Kidney (tissue), 14 donors: Measurements from ENCODE around the gene CLTCL1. TPM values are rescaled to one million over a fixed set of nuclear protein-coding genes. Genes with fewer than 3 reads are reported as not detected.

ENCODE experiments used
- DNase-seq, 5 donors: peaks; one replicate each; pipeline ENCODE4 v3.0.0-alpha.2; 2013 to 2020
- FAIRE-seq: peaks from 2 replicates; lab custom pipeline; 2012; peaks lifted over from hg19 to GRCh38; lab: Jason Lieb, UNC
- H3K27ac ChIP-seq, 2 donors: one replicate each; pipeline ENCODE4 v1.7.0; 2013; ENCODE audit warnings: low read depth in 2 of 2, low read length in 2 of 2, inconsistent platforms in 1 of 2
- H3K27me3 ChIP-seq: one replicate; pipeline ENCODE4 v1.7.1; 2013; ENCODE audit warnings: low read length, inconsistent platforms; ENCODE audit not compliant: control insufficient read depth, insufficient read depth
- H3K36me3 ChIP-seq, 3 donors: one replicate each; pipeline versions ENCODE4 v1.7.0 to v1.7.1; 2013; ENCODE audit warnings: low read length in 3 of 3, control low read depth in 1 of 3, inconsistent platforms in 1 of 3; ENCODE audit not compliant: insufficient read depth in 3 of 3, control insufficient read depth in 2 of 3
- H3K4me1 ChIP-seq, 3 donors: one replicate each; pipeline versions ENCODE4 v1.7.0 to v1.7.1; 2013; ENCODE audit warnings: low read length in 3 of 3, inconsistent platforms in 1 of 3, low read depth in 1 of 3; ENCODE audit not compliant: control insufficient read depth in 2 of 3, insufficient read depth in 2 of 3
- H3K4me3 ChIP-seq, 3 donors: one replicate each; pipeline versions ENCODE4 v1.7.0 to v1.8.1; 2013; ENCODE audit warnings: low read length in 3 of 3, control low read depth in 1 of 3, inconsistent platforms in 1 of 3
- H3K9ac ChIP-seq, 3 donors: one replicate each; pipeline versions ENCODE4 v1.7.0 to v1.7.1; 2013; ENCODE audit warnings: low read length in 3 of 3, control low read depth in 1 of 3, inconsistent platforms in 1 of 3
- H3K9me3 ChIP-seq, 3 donors: one replicate each; pipeline versions ENCODE4 v1.7.0 to v1.7.1; 2013; ENCODE audit warnings: low read length in 3 of 3, control low read depth in 1 of 3, inconsistent platforms in 1 of 3; ENCODE audit not compliant: control insufficient read depth in 2 of 3, insufficient read depth in 1 of 3
- intact Hi-C: fragments of 100-400 bp; cut with DNase I; formaldehyde crosslinking; loops from one replicate; pipeline ENCODE4 v1.11.1; 2022
- polyA plus RNA-seq: library from polyadenylated mRNA; stranded (reverse); fragments of 350-450 nt; fragmentation: Illumina TruSeq; extraction: RNeasy Lipid Tissue Mini Kit (QIAGEN cat#74804); gene quantifications from one replicate; pipeline ENCODE4 v1.2.3, GENCODE V29; 2014; ENCODE audit warnings: low read depth, low replicate concordance; ENCODE audit not compliant: insufficient read depth
- total RNA-seq: library from RNA; stranded (reverse); fragmentation: NEBNext Ultra II Directional; extraction: Animal tissue kit (Norgen Biotek cat#: 25700); gene quantifications from one replicate; pipeline ENCODE4 v1.2.1, GENCODE V29; 2021
- TF ChIP-seq, protein P1 (sequence below): IDR thresholded peaks from 3 replicates; pipeline ENCODE4 v1.5.1; 2012; ENCODE audit warnings: mild to moderate bottlenecking, moderate library complexity, borderline replicate concordance; ENCODE audit not compliant: insufficient read depth; ENCODE audit errors: extremely low read depth
- donor health status: control.
- donor health status: control.
- donor health status: control.
- donor health status: control.
- donor health status: control.
- donor health status: DM: yes; HTN: yes; CAD: no.
- donor health status: Normal renal cell carcinoma (clear cell type).

Gene CLTCL1
- total and polyA plus RNA-seq, 2 donors from 2014 or later, result 4.0 to 6.3 TPM

DNA sequence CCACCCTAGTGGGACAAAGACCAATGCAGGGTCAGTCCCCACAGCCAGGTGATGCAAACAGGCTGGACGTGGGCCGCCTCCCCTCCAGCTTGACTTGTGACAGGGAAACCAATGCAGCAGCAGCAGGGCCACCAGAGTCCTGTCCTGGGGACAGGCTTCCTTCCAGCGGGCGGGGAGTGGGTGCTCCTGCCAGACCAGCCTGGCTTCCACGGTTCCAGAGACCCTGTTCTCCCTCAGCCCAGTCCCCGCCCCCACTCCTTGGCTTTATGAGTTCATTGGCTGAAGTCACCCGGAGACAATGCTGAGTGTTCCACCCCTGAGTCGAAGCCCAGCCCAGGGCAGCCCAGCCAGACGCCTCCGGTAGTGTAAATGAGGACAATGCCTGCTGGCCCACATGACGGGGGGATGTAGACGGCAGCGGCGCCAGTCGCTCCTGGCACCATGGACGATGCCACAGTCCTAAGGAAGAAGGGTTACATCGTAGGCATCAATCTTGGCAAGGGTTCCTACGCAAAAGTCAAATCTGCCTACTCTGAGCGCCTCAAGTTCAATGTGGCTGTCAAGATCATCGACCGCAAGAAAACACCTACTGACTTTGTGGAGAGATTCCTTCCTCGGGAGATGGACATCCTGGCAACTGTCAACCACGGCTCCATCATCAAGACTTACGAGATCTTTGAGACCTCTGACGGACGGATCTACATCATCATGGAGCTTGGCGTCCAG, 160.4 kb downstream of the CLTCL1 start, which contains the start of gene TSSK2:
Gene TSSK2, plus strand, starts transcription at position 350 of the 726 bp plus-strand sequence. Its CDS starts 92 bp downstream, at position 442.
- intact Hi-C loops, result no loop called here

DNA sequence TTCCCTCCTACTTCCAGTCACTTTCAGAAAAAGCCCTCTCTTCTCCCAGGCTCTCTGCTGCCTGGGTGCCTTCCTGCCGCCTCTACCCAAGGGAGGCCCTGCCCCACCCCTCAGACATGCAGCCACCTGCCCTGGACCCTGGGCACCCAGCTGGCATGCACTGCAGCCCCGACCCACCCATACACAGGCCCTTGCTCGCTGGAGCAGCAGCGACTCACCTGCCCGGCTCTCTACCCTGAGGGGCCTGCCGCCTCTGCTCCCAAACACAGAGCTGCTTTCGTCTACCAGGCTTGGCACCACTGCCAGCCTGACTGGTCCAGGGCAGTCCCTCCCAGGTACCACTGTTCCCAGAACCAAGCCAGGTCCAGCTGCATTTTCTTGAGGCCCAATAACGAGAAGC, 161.6 kb downstream of the CLTCL1 start:
- H3K9ac ChIP-seq, result no peak overlapping the region
- H3K4me1 ChIP-seq, result no peaks in the 10 kb centered on the region
- H3K4me3 ChIP-seq, result no peak overlapping the region
- no peaks in the 10 kb centered on the region for H3K27me3 ChIP-seq
- no peak for DNase-seq
- H3K36me3 ChIP-seq, result peaks cover 0 to 10% (median 9%) of the 10 kb centered on the region in 3 donors
- FAIRE-seq, result no peak
- intact Hi-C loops, result no loop called here
- no peak overlapping the region for H3K27ac ChIP-seq
- H3K9me3 ChIP-seq, result no peaks in the 10 kb centered on the region
- TF ChIP-seq, protein P1, sequence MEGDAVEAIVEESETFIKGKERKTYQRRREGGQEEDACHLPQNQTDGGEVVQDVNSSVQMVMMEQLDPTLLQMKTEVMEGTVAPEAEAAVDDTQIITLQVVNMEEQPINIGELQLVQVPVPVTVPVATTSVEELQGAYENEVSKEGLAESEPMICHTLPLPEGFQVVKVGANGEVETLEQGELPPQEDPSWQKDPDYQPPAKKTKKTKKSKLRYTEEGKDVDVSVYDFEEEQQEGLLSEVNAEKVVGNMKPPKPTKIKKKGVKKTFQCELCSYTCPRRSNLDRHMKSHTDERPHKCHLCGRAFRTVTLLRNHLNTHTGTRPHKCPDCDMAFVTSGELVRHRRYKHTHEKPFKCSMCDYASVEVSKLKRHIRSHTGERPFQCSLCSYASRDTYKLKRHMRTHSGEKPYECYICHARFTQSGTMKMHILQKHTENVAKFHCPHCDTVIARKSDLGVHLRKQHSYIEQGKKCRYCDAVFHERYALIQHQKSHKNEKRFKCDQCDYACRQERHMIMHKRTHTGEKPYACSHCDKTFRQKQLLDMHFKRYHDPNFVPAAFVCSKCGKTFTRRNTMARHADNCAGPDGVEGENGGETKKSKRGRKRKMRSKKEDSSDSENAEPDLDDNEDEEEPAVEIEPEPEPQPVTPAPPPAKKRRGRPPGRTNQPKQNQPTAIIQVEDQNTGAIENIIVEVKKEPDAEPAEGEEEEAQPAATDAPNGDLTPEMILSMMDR, result no peak

More for the DNA sequence above, 160.4 kb downstream of the CLTCL1 start, which contains the start of gene TSSK2:
- TF ChIP-seq, protein P1, result no peak
- DNase-seq (no peak), FAIRE-seq (no peak)
- H3K9me3 ChIP-seq, result no peaks in the 10 kb centered on the region
- H3K9ac ChIP-seq, result no peak within 1 kb of the TSS
- H3K27me3 ChIP-seq, result no peaks in the 10 kb centered on the region
- H3K36me3 ChIP-seq, result peaks cover 0 to 13% (median 12%) of the 10 kb centered on the region in 3 donors
- H3K27ac ChIP-seq, result no peak within 1 kb of the TSS
- no peaks in the 10 kb centered on the region for H3K4me1 ChIP-seq
- no peak within 1 kb of the TSS for H3K4me3 ChIP-seq

Other genes with a start within 250 kb of the CLTCL1 start
- 67.7 TPM for gene DGCR2, start 169.3 kb downstream of the CLTCL1 start, total RNA-seq
- 37.5 TPM for gene DGCR2, start 169.3 kb downstream of the CLTCL1 start, polyA plus RNA-seq
- not detected for gene TSSK2, start 160.4 kb downstream of the CLTCL1 start, total RNA-seq
- gene TSSK2, start 160.4 kb downstream of the CLTCL1 start, polyA plus RNA-seq, result not detected
- 14.3 TPM for gene ESS2, start 147.1 kb downstream of the CLTCL1 start, total RNA-seq
- gene ESS2, start 147.1 kb downstream of the CLTCL1 start, polyA plus RNA-seq, result 15.3 TPM
- not detected for gene GSC2, start 141.4 kb downstream of the CLTCL1 start, total RNA-seq
- not detected for gene GSC2, start 141.4 kb downstream of the CLTCL1 start, polyA plus RNA-seq
- 62.6 TPM for gene SLC25A1, start 113.0 kb downstream of the CLTCL1 start, total RNA-seq
- 128 TPM for gene SLC25A1, start 113.0 kb downstream of the CLTCL1 start, polyA plus RNA-seq
- 26.8 TPM for gene HIRA, start 140.0 kb upstream of the CLTCL1 start, total RNA-seq
- 18.5 TPM for gene HIRA, start 140.0 kb upstream of the CLTCL1 start, polyA plus RNA-seq
- 30.0 TPM for gene MRPL40, start 140.8 kb upstream of the CLTCL1 start, total RNA-seq
- 89.2 TPM for gene MRPL40, start 140.8 kb upstream of the CLTCL1 start, polyA plus RNA-seq
- 27.1 TPM for gene C22orf39, start 156.0 kb upstream of the CLTCL1 start, total RNA-seq
- gene C22orf39, start 156.0 kb upstream of the CLTCL1 start, polyA plus RNA-seq, result 54.4 TPM
- 56.2 TPM for gene UFD1, start 187.5 kb upstream of the CLTCL1 start, total RNA-seq
- gene UFD1, start 187.5 kb upstream of the CLTCL1 start, polyA plus RNA-seq, result 67.8 TPM
- 1.1 TPM for gene CDC45, start 188.2 kb upstream of the CLTCL1 start, total RNA-seq
- 0.32 TPM for gene CDC45, start 188.2 kb upstream of the CLTCL1 start, polyA plus RNA-seq
- gene CLDN5, start 232.7 kb upstream of the CLTCL1 start, total RNA-seq, result 48.4 TPM
- gene CLDN5, start 232.7 kb upstream of the CLTCL1 start, polyA plus RNA-seq, result 47.8 TPM